T-cell (primary cell): Measurements from ENCODE around the gene PNRC1. TPM values are rescaled to one million over a fixed set of nuclear protein-coding genes. Genes with fewer than 3 reads are reported as not detected.

Experiments used
- ATAC-seq, 4 experiments: fragments of 200-7000 bp in 3 of 4; fragments of 150-1000 bp in 1 of 4; cut with Tn5 transposase; replicated peaks in 1 of 4; 1 replicate in 3 of 4; 2 replicates in 1 of 4; pipeline ENCODE4 v1.10.0; 2021; ENCODE audit warnings: moderate library complexity in 3 of 4, mild to moderate bottlenecking in 2 of 4, moderate number of reproducible peaks in 1 of 4
- CTCF ChIA-PET, 2 donors: fragments of 300-600 bp; sonication (Branson Sonifier 250); formaldehyde crosslinking; loops; one replicate each; lab custom pipeline; 2022; ENCODE audit warnings: antibody characterized with exemption in 2 of 2; lab: Charles Lee
- POLR2A ChIA-PET, 2 donors: fragments of 300-600 bp; sonication (Branson Sonifier 250); formaldehyde crosslinking; loops; one replicate each; lab custom pipeline; 2022; ENCODE audit warnings: antibody characterized with exemption in 2 of 2; lab: Charles Lee
- DNase-seq, 35 experiments: peaks; one replicate each; pipeline versions ENCODE4 v3.0.0 to v3.0.0-alpha.2; 2013 to 2023
- H3K27ac ChIP-seq: one replicate; pipeline ENCODE4 v1.5.1; 2013; ENCODE audit warnings: low read length
- H3K27me3 ChIP-seq, 2 experiments: replicated peaks in 1 of 2; 1 replicate in 1 of 2; 2 replicates in 1 of 2; pipeline versions ENCODE4 v1.6.1 to v1.7.0; 2013; ENCODE audit warnings: low read length in 1 of 2, mixed read lengths in 1 of 2; ENCODE audit not compliant: control insufficient read depth in 2 of 2, insufficient read depth in 2 of 2; ENCODE audit errors: extremely low read depth in 1 of 2
- H3K36me3 ChIP-seq, 2 donors: 1 replicate in 1 of 2; 2 replicates in 1 of 2; pipeline versions ENCODE4 v1.6.1 to v1.7.0; 2013; ENCODE audit warnings: low read length in 1 of 2; ENCODE audit not compliant: control insufficient read depth in 2 of 2, insufficient read depth in 1 of 2; ENCODE audit errors: extremely low read depth in 1 of 2
- H3K4me1 ChIP-seq, 2 experiments: 1 replicate in 1 of 2; 2 replicates in 1 of 2; pipeline versions ENCODE4 v1.6.1 to v1.7.0; 2013; ENCODE audit warnings: low read length in 2 of 2, mixed read lengths in 1 of 2; ENCODE audit not compliant: insufficient read depth in 2 of 2, control insufficient read depth in 1 of 2; ENCODE audit errors: extremely low read depth in 1 of 2
- H3K4me3 ChIP-seq, 2 donors: 1 replicate in 1 of 2; 2 replicates in 1 of 2; pipeline versions ENCODE4 v1.5.1 to v1.7.0; 2013; ENCODE audit warnings: mild to moderate bottlenecking in 2 of 2, low read length in 1 of 2, moderate library complexity in 1 of 2; ENCODE audit not compliant: control insufficient read depth in 1 of 2; ENCODE audit errors: extremely low read depth in 1 of 2
- H3K9me3 ChIP-seq: 2 replicates; pipeline ENCODE4 v1.7.0; 2013
- H3K27ac Mint-ChIP-seq, 2 donors: one replicate each; pipeline ENCODE4 v1.8.0; 2020 to 2021; ENCODE audit warnings: mild to moderate bottlenecking in 2 of 2, mixed read lengths in 2 of 2
- H3K27me3 Mint-ChIP-seq, 2 donors: one replicate each; pipeline ENCODE4 v1.8.0; 2021 to 2022; ENCODE audit warnings: mixed read lengths in 2 of 2
- H3K36me3 Mint-ChIP-seq: one replicate; pipeline ENCODE4 v1.8.0; 2021; ENCODE audit warnings: mixed read lengths
- H3K4me1 Mint-ChIP-seq, 3 donors: one replicate each; pipeline ENCODE4 v1.8.0; 2020 to 2022; ENCODE audit warnings: mixed read lengths in 3 of 3, mild to moderate bottlenecking in 1 of 3
- H3K4me3 Mint-ChIP-seq, 3 donors: one replicate each; pipeline ENCODE4 v1.8.0; 2020 to 2022; ENCODE audit warnings: mild to moderate bottlenecking in 3 of 3, mixed read lengths in 3 of 3, moderate library complexity in 3 of 3
- H3K9me3 Mint-ChIP-seq, 3 donors: one replicate each; pipeline ENCODE4 v1.8.0; 2020 to 2022; ENCODE audit warnings: mixed read lengths in 3 of 3
- WGBS: methylation state at CpG from one replicate; pipeline ENCODE4 v1.1.5; 2013; ENCODE audit warnings: missing lambda C conversion rate; ENCODE audit not compliant: insufficient coverage; 5-methylcytosine and 5-hydroxymethylcytosine counted together
- total RNA-seq, 35 experiments: library from RNA in 6 of 35; stranded (reverse) in 6 of 35; fragments of 120-200 nt in 1 of 35; gene quantifications; one replicate each; pipeline versions ENCODE4 v1.2.1 to v1.2.4 and lab custom pipeline; 2013 to 2026

PNRC1 gene
- total RNA-seq, 5 donors from 2014 or later (not counting 1 experiment from before 2014, with no cell fraction given), result 421 to 792 (median 481) TPM

- Histone ChIP-seq H3K4me3 (no peak overlapping the region), H3K4me1 (peaks cover 21 to 26% of the 10 kb centered on the region in 2 experiments), H3K36me3 (peaks cover 0 to 42% of the 10 kb centered on the region in 2 donors), H3K27me3 (no peaks in the 10 kb centered on the region), H3K9me3 (no peaks in the 10 kb centered on the region), H3K27ac (no peak overlapping the region)
- ATAC-seq (no peak), DNase-seq (no peak)
- WGBS, result 90% methylated on average over 2 of the region's 12 CpGs
- Mint-ChIP-seq H3K27me3 (no peaks in the 10 kb centered on the region), H3K36me3 (peaks cover 45% of the 10 kb centered on the region), H3K4me1 (peaks cover 59 to 69% (median 66%) of the 10 kb centered on the region in 3 donors), H3K9me3 (no peaks in the 10 kb centered on the region), H3K27ac (no peak overlapping the region), H3K4me3 (peak overlapping the region in 2 of 3 donors; percentile 47 to 96)
- CTCF ChIA-PET, result interaction anchor here (0.6 to 0.8 kb wide), 3 partner anchors 32 to 1886 kb away, joined by 3 to 6 read pairs (median 3); partner anchors contain the start of gene SRSF12 (in 1 of the 2)
- POLR2A ChIA-PET, result interaction anchor here (0.6 to 1.5 kb wide), 7 partner anchors 11 to 1536 kb away, joined by 3 to 5 read pairs (median 3); partner anchors contain the start of gene PM20D2 (in 1 of the 2)
Observed at GRCh38 chr6:89085409-89086205, 5.1 kb downstream of the PNRC1 start.

- ChIA-PET POLR2A (interaction anchor here (0.8 to 1.5 kb wide), 2 partner anchors 14 to 32 kb away, joined by 3 to 4 read pairs; no protein-coding TSS in a partner anchor), CTCF (interaction anchor here (0.6 to 1.4 kb wide), 4 partner anchors 18 to 994 kb away, joined by 3 to 5 read pairs (median 3); no protein-coding TSS in a partner anchor)
Observed at GRCh38 chr6:89087881-89088280, 7.3 kb downstream of the PNRC1 start.

GRCh38 chr6:89098461-89098860 lies 17.9 kb downstream of the PNRC1 start:
- Histone ChIP-seq H3K4me1 (no peaks in the 10 kb centered on the region), H3K9me3 (no peaks in the 10 kb centered on the region), H3K36me3 (no peaks in the 10 kb centered on the region), H3K27ac (no peak overlapping the region), H3K4me3 (no peak overlapping the region), H3K27me3 (no peaks in the 10 kb centered on the region)
- no peak for DNase-seq
- WGBS, result 24% methylated on average over 7 of the region's 8 CpGs
- POLR2A ChIA-PET, result interaction anchor here in 1 of 2 donors (0.5 to 1.2 kb wide), 5 partner anchors 15 to 22 kb away, joined by 3 to 15 read pairs (median 5); partner anchors contain the start of gene PNRC1
- Mint-ChIP-seq H3K4me3 (no peak overlapping the region), H3K4me1 (peaks cover 0 to 4% (median 0%) of the 10 kb centered on the region in 3 donors), H3K9me3 (no peaks in the 10 kb centered on the region), H3K36me3 (peaks cover 4% of the 10 kb centered on the region), H3K27me3 (no peaks in the 10 kb centered on the region), H3K27ac (no peak overlapping the region)
- CTCF ChIA-PET, result interaction anchor here in 1 of 2 donors (1.0 kb wide), 1 partner anchor 116 kb away, joined by 3 read pairs; no protein-coding TSS in a partner anchor
- no peak for ATAC-seq

More at GRCh38 chr6:89087881-89088280, 7.3 kb downstream of the PNRC1 start:
- H3K4me1 Mint-ChIP-seq, result peaks cover 57 to 67% (median 62%) of the 10 kb centered on the region in 3 donors
- H3K4me1 ChIP-seq, result peaks cover 20 to 22% of the 10 kb centered on the region in 2 experiments
- no peaks in the 10 kb centered on the region for H3K9me3 Mint-ChIP-seq
- no peak overlapping the region for H3K4me3 Mint-ChIP-seq
- no peaks in the 10 kb centered on the region for H3K27me3 Mint-ChIP-seq
- no peak for DNase-seq
- no peak overlapping the region for H3K4me3 ChIP-seq
- WGBS, result no CpG with 5 or more reads among the region's 1 CpG
- peaks cover 38% of the 10 kb centered on the region for H3K36me3 Mint-ChIP-seq
- no peaks in the 10 kb centered on the region for H3K9me3 ChIP-seq
- peak overlapping the region in 1 of 2 donors; percentile 9 for H3K27ac Mint-ChIP-seq
- no peak for ATAC-seq
- H3K36me3 ChIP-seq, result peaks cover 0 to 35% of the 10 kb centered on the region in 2 donors
- no peaks in the 10 kb centered on the region for H3K27me3 ChIP-seq
- H3K27ac ChIP-seq, result no peak overlapping the region

- WGBS, result 92% methylated on average over 2 of the region's 2 CpGs
- Mint-ChIP-seq H3K36me3 (peaks cover 6% of the 10 kb centered on the region), H3K27ac (no peak overlapping the region), H3K4me1 (peaks cover 0 to 4% (median 0%) of the 10 kb centered on the region in 3 donors), H3K27me3 (no peaks in the 10 kb centered on the region), H3K9me3 (no peaks in the 10 kb centered on the region), H3K4me3 (no peak overlapping the region)
- H3K27ac ChIP-seq, result no peak overlapping the region
- POLR2A ChIA-PET, result no interaction called here
- H3K9me3 ChIP-seq, result no peaks in the 10 kb centered on the region
- no peaks in the 10 kb centered on the region for H3K27me3 ChIP-seq
- no peak for DNase-seq
- no peaks in the 10 kb centered on the region for H3K4me1 ChIP-seq
- no peaks in the 10 kb centered on the region for H3K36me3 ChIP-seq
- CTCF ChIA-PET, result interaction anchor here (0.6 to 0.7 kb wide), 2 partner anchors 102 to 249 kb away, joined by 3 read pairs; no protein-coding TSS in a partner anchor
- ATAC-seq, result no peak
- no peak overlapping the region for H3K4me3 ChIP-seq
Observed at GRCh38 chr6:89100114-89100513, 19.6 kb downstream of the PNRC1 start.

- H3K27ac ChIP-seq, result no peak overlapping the region
- ChIA-PET CTCF (no interaction called here), POLR2A (interaction anchor here in 1 of 2 donors (0.6 kb wide), 1 partner anchor 152 kb away, joined by 3 read pairs; no protein-coding TSS in a partner anchor)
- ATAC-seq (no peak), DNase-seq (no peak)
- no peak overlapping the region for H3K27ac Mint-ChIP-seq
- H3K9me3 ChIP-seq, result no peaks in the 10 kb centered on the region
- H3K27me3 ChIP-seq, result no peaks in the 10 kb centered on the region
- H3K36me3 ChIP-seq, result no peaks in the 10 kb centered on the region
- no CpG with 5 or more reads among the region's 3 CpGs for WGBS
- H3K4me3 Mint-ChIP-seq, result no peak overlapping the region
- no peaks in the 10 kb centered on the region for H3K27me3 Mint-ChIP-seq
- H3K9me3 Mint-ChIP-seq, result no peaks in the 10 kb centered on the region
- no peaks in the 10 kb centered on the region for H3K4me1 Mint-ChIP-seq
- no peak overlapping the region for H3K4me3 ChIP-seq
- peaks cover 7% of the 10 kb centered on the region for H3K36me3 Mint-ChIP-seq
- no peaks in the 10 kb centered on the region for H3K4me1 ChIP-seq
Observed at GRCh38 chr6:89110284-89110683, 29.7 kb downstream of the PNRC1 start.

GRCh38 chr6:89111933-89112332 lies 31.4 kb downstream of the PNRC1 start:
- ChIA-PET CTCF (no interaction called here), POLR2A (interaction anchor here in 1 of 2 donors (0.5 kb wide), 1 partner anchor 11 kb away, joined by 4 read pairs; no protein-coding TSS in a partner anchor)
- peaks cover 0 to 10% of the 10 kb centered on the region in 2 experiments for H3K27me3 ChIP-seq
- peaks cover 2 to 3% of the 10 kb centered on the region in 2 donors for H3K27me3 Mint-ChIP-seq
- H3K9me3 Mint-ChIP-seq, result no peaks in the 10 kb centered on the region
- WGBS, result 91% methylated on average over 5 of the region's 9 CpGs
- no peak overlapping the region for H3K4me3 Mint-ChIP-seq
- H3K36me3 Mint-ChIP-seq, result peaks cover 3% of the 10 kb centered on the region
- peaks cover 1 to 2% of the 10 kb centered on the region in 2 experiments for H3K4me1 ChIP-seq
- DNase-seq (no peak), ATAC-seq (no peak)
- peaks cover 2 to 5% (median 2%) of the 10 kb centered on the region in 3 donors for H3K4me1 Mint-ChIP-seq
- H3K27ac Mint-ChIP-seq, result no peak overlapping the region
- H3K9me3 ChIP-seq, result no peaks in the 10 kb centered on the region
- no peak overlapping the region for H3K4me3 ChIP-seq
- no peaks in the 10 kb centered on the region for H3K36me3 ChIP-seq
- no peak overlapping the region for H3K27ac ChIP-seq
